Fibroblast of skin of right quadriceps (primary cell): ENCODE measurements around the gene PODXL2.
"Not testable (repeated sequence)": the region's sequence is repeated elsewhere in the genome, so short reads cannot be mapped to it uniquely, and the experiment has no call there.

Experiments used
- DNase-seq: peaks from one replicate; pipeline ENCODE4 v3.0.0-alpha.2; 2013

The PODXL2 gene

DNA sequence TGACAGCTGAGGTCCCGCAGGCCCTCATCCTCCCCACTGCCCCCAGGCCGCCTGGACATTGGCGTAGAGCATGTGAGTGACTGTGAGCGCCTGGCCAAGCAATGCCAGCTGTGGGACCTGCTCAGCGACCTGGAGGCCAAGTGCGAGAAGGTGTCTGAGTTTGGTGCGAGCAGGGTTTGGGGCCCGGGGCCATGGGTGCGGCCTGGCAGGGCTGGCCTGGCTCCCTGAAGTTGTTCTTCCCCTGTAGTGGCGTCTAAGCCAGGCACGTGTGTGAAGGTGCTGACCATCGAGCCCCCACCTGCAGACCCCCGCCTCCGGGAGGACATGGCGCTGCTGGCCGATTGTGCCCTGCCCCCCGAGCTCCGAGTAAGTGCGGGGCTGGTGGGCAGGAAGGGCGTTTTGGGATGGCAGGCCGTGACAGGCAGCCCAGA is 48.0 kb downstream of the PODXL2 start:
- no peak for DNase-seq

DNA sequence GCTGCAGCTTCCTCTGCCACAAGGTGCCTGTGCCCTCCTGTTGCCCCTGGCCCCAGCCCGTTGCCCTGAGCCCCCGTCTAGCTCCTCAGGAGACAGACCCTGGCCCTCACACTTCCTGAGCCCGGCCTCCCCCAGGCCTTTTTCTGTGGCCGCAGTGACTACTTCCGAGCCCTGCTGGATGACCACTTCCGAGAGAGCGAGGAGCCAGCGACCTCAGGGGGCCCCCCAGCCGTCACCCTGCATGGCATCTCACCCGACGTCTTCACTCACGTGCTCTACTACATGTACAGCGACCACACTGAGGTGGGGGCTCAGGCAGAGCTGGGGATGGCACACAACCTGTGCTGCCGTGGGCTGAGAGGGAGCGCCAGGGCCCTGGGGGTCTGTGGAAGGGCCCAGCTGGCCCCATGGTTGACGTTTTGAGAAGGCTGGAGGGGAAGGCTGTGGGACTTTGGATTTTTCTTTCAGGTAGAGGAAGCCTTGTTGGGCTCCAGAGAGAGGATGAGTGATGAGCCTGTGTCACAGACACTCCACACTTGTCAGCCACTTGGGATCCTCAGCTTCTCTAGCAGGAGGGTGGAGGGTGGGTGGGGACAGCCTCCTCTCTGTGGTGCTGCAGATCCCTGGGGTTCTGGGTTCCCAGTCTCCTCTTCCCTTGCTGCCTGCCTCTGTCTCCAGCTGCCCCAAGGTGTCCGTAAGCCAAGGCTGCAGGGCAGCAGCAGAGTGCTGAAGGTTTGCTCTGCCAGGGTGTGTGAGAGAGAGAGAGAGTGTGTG is 48.7 kb downstream of the PODXL2 start:
- DNase-seq = no peak

GRCh38 chr3:127678315-127678599 is 49.3 kb downstream of the PODXL2 start:
- DNase-seq = no peak

GRCh38 chr3:127678611-127679533 is 49.9 kb downstream of the PODXL2 start:
- DNase-seq = no peak

DNA sequence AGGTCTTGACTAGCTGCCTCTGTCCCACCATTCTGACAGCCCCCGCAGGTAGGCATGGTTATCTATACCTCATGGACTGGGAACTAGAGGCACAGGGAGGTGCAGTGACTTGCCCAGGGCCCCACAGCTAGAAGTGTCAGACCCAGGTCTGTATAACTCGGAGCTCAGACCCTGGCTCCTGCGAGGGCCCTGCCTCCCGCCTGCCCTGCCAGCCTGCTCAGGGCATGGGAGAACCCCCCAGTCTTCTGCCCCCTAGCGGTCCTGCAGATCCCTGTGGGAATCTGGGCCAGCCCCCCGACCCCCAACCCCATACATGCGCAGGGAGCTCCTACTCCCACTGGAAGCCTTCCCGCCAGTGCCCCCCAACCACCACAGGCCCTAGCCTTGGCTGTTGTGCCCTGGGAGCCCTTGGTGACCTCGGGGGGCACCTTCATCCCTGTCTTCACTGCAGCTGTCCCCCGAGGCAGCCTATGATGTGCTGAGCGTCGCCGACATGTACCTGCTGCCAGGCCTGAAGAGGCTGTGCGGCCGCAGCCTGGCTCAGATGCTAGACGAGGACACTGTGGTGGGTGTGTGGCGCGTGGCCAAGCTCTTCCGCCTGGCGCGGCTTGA is 50.7 kb downstream of the PODXL2 start:
- no peak for DNase-seq

DNA sequence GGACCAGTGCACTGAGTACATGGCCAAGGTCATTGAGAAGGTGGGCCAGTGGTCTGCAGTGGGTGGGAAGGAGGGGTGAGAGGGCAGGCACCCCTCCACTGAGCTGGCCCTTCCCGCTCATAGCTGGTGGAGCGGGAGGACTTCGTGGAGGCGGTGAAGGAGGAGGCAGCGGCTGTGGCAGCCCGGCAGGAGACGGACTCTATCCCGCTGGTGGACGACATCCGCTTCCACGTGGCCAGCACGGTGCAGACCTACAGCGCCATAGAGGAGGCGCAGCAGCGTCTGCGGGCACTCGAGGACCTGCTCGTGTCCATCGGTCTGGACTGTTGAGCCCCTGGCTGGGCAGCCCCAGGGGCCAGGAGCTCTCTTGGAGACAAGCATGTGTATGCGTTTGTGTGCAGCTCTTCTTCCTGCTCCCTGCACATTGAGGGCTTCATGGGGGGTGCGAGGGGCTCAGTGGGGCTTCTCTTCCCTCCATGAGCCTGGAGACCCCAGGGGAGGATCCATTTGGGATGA is 51.2 kb downstream of the PODXL2 start:
- no peak for DNase-seq

- DNase-seq = no peak
Measured at GRCh38 chr3:127680798-127681221, 51.8 kb downstream of the PODXL2 start.

DNA sequence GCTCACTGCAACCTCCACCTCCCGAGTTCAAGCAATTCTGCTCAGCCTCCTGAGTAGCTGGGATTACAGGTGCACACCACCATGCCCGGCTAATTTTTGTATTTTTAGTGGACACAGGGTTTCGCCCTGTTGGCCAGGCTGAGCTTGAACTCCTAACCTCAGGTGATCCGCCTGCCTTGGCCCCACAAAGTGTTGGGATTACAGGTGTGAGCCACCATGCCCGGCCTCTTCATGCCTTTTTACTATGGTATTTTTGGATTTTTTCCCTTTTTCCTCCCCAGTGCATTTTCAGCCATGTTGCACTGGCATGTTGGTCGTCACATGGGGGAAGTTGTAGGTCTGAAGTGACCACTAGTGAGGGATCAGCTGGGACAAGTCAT is 53.2 kb downstream of the PODXL2 start:
- DNase-seq = not testable (repeated sequence)

DNA sequence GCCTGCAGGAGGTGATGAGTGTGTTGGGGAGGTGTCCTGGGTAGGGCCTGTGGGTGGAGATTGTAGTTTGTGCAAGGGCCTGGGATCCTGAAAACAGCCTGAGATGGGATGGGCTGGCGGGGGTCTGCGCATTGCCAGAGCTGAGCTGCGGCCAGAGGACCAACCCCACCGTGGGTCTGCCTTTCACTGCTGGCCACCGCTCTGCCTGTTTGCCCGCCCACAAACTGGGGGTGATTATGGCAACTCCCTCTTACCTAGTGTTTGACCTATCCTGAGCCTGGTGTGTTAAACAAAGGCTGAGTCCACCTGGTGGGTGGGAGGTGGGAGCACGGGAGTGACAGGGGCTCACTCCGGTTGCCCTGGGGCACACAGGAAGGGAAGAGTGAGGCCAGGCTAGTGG is 53.6 kb downstream of the PODXL2 start:
- no peak for DNase-seq

- DNase-seq = no peak
Measured at GRCh38 chr3:127684871-127685707, 56.1 kb downstream of the PODXL2 start.

DNA sequence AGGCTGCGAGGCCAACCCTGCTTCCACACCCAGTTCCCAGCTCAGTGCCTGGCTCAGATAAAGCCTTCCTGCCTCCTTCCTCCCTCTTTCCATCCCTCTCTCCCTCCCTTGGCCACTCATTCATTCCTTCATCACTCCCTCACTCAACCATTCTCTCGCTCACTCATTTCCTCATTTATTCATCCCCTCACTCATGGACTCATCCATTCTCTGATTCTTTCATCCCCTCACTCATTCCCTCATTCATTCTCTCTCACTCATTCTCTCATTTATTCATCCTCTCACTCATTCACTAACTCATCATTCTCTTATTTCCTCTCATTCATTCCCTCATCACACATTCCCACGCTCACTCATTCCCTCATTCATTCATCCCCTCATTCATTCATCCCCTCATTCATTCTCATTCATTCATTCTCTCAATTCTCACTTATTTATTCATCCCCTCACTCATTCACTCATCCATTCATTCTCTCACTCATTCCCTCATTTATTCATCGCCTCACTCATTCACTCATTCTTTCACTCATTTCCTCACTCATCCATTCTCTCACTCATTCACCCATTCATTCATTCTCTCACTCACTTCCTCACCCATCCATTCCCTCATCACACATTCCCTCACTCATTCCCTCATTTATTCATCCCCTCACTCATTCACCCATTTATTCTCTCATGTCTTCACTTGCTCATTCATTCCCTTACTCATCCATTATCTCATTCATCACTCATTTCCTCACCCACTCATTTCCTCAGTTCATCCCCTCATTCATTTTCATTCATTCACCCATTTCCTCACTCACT is 56.9 kb downstream of the PODXL2 start:
- no peak for DNase-seq

DNA sequence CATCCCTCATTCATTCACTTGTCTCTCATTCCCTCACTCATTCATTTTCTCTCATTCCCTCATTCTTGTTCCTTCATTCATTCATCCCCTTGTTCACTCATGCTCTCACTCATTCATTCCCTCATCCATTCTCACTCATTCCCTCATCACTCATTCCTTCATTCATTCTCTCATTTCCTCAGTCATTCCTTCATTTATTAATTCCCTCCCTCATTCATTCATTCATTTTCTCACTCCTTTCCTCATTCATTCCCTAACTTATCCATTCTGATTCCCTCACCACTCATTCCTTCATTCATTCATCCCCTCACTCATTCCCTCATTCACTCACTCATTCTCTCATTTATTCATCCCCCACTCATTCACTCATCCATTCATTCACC is 57.5 kb downstream of the PODXL2 start:
- DNase-seq = no peak

GRCh38 chr3:127687228-127687737 is 58.3 kb downstream of the PODXL2 start:
- no peak for DNase-seq

GRCh38 chr3:127688022-127688415 is 59.0 kb downstream of the PODXL2 start:
- DNase-seq = no peak

- DNase-seq = peak; percentile 47
Measured at GRCh38 chr3:127688416-127689265, 59.7 kb downstream of the PODXL2 start.

GRCh38 chr3:127689266-127689860 is 60.4 kb downstream of the PODXL2 start:
- no peak for DNase-seq

DNA sequence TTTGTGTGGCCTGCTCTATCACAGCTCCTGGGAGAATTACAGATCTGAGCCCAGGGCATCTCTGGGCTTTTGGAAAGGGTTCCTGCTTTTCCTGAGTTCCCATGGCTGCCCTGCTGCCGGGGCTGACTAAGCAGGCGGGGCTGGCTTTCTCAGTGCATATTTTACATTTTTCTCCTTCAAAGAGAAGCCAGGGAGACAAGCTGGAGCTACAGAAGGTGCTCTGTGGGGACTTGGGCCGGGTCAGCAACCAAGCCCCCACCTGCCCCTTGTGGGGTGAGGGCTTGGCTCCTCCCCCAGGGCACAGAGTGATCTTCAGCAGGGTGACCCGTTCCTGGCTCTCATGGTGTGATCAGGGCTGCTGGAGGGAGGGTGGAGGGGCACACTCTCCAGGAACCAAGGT is 61.1 kb downstream of the PODXL2 start:
- peak; percentile 71 for DNase-seq

GRCh38 chr3:127690823-127691452 is 62.0 kb downstream of the PODXL2 start:
- peak; percentile 59 for DNase-seq

GRCh38 chr3:127691489-127691888 is 62.5 kb downstream of the PODXL2 start:
- no peak for DNase-seq

- no peak for DNase-seq
Measured at GRCh38 chr3:127691974-127692373, 63.0 kb downstream of the PODXL2 start.
